CD4-positive, alpha-beta T cell treated with Interferon gamma for 1 hour (primary cell): Measurements from ENCODE around the gene SYNGAP1.
"Not testable (repeated sequence)": the region's sequence is repeated elsewhere in the genome, so short reads cannot be mapped to it uniquely, and the experiment has no call there.

Experiments
- DNase-seq: peaks from one replicate; pipeline ENCODE4 v3.0.0-alpha.2; 2020

SYNGAP1 gene

DNA sequence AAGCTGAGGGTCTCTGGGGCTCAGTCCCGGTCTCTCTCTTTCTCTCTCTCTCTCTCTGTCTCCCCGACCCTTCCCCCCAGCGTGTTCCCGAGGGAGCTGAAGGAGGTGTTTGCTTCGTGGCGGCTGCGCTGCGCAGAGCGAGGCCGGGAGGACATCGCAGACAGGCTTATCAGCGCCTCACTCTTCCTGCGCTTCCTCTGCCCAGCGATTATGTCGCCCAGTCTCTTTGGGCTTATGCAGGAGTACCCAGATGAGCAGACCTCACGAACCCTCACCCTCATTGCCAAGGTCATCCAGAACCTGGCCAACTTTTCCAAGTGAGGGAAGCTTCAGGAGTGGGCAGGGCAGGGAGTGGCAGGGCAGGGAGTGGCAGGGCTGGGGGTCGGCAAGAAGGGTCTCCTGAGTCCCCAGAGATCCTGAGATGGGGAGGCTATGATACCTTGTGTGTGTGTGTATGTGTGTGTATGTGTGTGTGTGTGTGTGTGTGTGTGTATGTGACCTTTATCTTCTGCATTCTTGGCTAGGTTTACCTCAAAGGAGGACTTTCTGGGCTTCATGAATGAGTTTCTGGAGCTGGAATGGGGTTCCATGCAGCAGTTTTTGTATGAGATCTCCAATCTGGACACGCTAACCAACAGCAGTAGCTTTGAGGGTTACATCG lies 20.9 kb downstream of the SYNGAP1 start:
- DNase-seq, result no peak

DNA sequence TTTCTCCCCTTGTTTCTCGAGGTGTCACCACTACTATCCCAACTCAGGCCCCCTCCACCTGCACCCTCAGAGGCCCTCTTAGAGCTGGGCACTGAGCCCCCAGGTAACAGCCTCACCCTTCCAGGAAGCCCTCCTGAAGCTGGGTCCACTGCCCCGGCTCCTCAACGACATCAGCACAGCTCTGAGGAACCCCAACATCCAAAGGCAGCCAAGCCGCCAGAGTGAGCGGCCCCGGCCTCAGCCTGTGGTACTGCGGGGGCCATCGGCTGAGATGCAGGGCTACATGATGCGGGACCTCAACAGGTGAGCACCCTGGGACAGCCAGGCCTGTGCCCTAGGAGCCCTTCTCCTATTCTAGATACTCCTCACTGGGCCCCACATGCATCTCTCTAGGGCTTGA lies 21.6 kb downstream of the SYNGAP1 start:
- DNase-seq, result no peak

DNA sequence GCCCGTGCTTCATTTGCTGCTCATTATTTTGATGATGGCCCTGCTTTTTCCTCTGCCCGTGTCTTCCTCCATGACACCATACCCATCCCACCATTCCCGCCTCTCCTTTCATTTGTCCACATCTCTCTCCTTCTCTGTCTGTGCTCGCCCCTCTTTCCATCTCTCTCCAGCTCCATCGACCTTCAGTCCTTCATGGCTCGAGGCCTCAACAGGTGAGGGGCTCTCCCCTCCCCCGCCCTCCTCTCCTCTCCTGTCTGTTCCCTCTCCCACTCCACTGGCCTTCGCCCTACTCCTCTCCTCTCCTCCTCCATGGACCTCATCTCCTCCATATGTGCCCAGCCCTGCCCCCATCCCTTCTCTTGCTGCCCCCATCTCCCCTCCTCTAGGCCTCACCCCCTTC lies 22.4 kb downstream of the SYNGAP1 start:
- no peak for DNase-seq

- no peak for DNase-seq
These were observed 23.2 kb downstream of the SYNGAP1 start for GRCh38 chr6:33443025-33443424.

DNA sequence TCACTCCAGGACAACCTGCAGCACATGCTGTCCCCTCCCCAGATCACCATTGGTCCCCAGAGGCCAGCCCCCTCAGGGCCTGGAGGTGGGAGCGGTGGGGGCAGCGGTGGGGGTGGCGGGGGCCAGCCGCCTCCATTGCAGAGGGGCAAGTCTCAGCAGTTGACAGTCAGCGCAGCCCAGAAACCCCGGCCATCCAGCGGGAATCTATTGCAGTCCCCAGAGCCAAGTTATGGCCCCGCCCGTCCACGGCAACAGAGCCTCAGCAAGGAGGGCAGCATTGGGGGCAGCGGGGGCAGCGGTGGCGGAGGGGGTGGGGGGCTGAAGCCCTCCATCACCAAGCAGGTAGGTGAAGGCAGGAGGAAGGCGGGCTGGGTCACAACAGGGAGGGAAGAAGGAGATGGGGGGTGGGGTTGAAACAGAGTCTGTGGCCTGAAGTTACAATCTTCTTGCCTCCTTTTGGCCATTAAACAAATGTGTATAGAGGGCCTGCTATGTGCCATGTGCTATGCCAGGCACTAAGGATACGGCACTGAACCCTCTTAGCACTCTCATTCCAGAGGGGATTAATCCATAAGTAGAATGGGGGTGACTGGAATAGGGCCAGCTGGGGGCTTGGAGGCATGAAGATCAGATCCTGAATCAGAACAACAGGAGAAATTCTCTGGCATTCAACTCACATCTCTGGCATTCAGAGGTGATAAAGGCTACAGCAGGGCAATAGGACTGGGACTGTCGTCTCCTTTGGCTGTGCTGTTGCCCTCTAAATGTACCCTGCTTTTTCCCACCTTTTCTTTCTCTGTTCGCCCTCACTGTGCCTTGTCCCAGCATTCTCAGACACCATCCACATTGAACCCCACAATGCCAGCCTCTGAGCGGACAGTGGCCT lies 24.0 kb downstream of the SYNGAP1 start:
- DNase-seq, result no peak

DNA sequence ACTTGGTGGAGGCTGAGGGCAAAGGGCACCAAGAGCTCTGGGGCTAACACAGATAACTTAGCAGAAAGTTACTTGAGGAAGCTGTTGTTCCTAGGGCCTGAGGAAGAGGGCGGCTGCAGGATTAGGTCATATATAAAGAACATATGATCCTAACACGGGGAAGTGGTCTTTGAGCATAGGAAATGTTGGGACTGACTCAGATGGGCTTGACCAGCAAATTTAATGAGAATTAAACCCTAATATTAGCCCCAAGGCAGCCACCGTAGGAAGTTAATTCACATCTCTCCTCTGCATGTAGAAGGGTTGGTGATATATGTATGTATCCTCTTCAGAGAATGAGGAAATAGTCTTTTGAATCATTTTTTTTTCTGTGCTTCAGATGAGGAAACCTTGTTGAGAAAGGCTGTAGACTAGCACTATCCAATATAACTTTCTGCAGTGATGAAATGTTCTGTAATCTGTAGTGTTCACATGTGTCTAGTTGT lies 25.3 kb downstream of the SYNGAP1 start:
- DNase-seq, result no peak

DNA sequence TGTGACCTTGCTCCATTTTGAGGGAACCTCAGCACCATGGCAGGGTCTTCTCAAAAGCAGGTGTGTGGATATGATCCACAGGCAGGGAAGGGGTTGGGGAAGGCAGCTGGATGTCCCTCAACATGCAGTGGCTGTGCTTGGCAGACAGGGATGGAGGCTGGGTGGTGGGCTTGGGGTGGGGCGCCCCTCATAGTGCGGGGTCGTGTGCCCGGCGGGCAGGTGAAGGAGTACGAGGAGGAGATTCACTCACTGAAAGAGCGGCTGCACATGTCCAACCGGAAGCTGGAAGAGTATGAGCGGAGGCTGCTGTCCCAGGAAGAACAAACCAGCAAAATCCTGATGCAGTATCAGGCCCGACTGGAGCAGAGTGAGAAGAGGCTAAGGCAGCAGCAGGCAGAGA lies 26.5 kb downstream of the SYNGAP1 start:
- no peak for DNase-seq

DNA sequence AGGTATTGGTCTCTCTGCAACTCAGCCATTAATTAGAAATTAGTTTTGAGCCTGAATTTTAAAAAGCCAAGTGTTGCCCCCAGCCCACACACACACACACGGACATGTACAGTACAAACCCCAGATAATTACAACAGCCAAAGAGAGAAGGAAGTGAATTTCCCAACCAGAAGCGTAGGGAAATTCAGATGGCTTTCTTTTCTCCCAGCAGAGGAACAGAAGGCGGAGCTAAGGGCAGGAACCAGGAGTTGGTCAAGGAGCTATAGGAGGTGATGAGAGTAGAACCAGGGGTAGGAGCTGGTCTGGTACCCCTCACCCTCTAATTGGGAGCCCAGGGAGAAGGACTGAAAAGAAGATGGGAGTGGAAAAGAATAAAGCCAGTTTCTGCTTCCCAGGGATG lies 30.6 kb downstream of the SYNGAP1 start:
- no peak for DNase-seq

- DNase-seq, result no peak
These were observed 31.7 kb downstream of the SYNGAP1 start for GRCh38 chr6:33451606-33452005.

- no peak for DNase-seq
These were observed 32.6 kb downstream of the SYNGAP1 start for GRCh38 chr6:33452496-33452895.

DNA sequence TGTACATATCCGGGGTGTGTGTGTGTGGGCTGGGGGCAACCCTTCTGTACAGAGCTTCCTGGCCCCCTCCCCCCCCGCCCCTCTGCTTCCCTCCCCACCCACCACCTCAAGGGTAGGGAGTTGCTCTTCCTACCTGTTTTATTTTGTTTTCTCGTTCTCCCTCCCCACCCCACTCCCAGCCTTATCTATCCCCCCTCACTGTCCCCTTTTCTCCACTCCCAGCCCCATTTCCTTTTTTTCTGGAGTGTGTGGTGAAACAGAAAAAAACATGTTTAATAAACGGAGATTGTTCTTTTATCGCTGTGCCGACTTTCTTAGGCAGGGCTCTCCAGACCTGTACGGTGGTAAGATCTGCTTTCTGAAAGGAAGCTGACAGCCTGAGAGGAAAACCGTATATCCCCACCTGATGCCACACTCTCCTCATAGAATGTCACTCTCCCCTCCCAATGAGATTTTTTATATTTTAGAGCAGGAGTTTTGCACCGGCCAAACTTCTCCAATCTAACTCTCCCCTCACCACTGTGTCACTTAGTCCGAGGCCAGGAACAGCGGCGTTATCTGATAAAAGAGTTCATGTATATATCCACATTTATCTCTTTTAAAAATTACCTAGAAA lies 33.6 kb downstream of the SYNGAP1 start:
- DNase-seq, result no peak

DNA sequence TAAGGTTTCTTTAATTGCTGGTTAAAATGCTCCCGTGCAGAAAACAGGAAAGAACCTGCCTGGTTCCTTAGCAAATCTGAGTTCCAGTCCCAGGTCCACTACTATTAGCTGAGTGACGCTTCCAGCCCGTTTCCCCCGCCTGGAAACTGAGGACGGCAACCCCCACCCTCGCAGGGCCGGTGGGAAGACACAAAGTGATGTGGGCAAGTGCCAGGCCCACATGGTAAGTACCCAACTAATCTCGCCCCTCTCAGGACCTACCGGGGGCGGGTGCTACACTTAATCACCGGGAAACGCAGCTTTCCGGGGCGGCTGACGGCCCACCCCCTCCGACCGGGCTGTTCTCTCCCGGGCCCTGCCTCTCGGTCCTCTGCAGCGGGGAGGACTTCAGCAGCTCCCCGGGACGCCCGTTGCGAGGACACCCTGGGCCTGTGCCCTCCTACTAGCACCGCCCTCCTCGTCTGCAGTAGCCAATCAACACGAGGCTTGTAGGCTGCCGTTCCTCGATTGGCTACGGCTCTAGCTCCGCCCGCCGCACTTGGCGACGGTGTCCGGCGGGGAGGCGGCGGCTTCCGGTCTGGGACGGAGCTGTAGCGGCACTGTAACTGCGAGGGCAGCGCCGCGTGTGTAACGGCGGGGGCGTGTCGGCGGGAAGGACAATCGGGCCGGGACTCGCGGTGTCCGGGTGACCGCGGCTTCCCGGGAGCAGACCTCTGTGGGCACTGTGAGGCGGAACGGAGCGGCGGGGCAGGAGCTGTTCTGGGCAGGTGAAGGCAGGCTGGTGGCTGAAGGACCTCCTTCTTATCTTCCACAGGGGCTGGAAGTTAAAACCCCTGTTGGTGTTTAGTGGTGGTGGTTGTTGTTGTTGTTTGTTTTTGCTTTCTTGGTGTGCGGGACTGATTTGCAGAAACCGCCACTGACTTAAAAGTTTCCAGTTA lies 34.4 kb downstream of the SYNGAP1 start, which contains the start of gene ZBTB9:
Gene ZBTB9, plus strand, starts transcription at position 568 of the 938 bp plus-strand sequence. CDS start 525 bp downstream, outside the sequence.
- DNase-seq, result peak; percentile 95

GRCh38 chr6:33455051-33455450 lies 35.2 kb downstream of the SYNGAP1 start:
- DNase-seq, result no peak

DNA sequence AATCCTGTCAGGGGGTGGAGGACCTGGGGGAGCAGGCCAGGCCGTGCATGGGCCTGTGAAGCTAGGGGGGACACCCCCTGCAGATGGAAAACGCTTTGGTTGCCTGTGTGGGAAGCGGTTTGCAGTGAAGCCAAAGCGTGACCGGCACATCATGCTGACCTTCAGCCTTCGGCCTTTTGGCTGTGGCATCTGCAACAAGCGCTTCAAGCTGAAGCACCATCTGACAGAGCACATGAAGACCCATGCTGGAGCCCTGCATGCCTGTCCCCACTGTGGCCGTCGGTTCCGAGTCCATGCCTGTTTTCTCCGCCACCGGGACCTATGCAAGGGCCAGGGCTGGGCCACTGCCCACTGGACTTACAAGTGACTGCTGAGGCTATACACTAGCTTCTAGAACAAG lies 36.3 kb downstream of the SYNGAP1 start:
- no peak for DNase-seq

DNA sequence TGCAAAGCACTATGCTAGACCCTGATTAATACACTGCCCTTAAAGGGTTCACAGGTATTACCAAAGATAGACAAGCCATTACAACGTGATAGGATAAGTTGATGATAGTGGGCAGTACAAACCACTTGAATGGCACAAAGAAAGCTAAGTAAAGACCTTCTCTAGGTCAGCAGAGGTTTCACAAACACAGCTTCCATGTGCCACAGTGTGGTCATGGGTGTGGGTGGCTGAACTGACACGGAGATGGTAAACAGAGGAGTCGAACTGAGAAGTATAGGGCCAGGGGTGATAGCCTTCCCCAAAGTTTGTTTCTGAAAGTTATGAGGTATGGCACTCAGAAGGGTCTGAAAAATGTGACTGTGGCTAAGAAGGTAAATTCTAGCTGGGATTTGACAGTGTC lies 38.8 kb downstream of the SYNGAP1 start:
- DNase-seq, result no peak

DNA sequence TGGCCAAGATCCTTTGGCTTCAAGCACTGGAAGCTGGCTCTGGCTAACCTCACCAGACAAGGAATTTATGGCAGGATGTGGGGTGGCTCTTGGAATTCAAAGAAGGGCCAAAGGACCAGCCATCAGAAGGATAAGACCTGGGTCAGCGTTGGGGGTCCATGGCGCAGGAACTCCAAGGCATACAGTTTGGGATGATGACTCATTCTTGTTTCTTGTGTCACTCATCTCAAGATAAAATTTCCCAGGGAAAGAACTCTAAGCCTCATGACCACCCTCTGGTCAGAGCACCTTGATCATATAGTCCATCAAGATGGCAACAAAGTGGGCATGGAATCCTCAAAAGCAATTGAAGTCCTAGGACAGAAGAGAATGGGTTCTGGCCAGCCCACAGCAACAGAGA lies 39.4 kb downstream of the SYNGAP1 start:
- DNase-seq, result no peak

GRCh38 chr6:33466075-33466735 lies 46.3 kb downstream of the SYNGAP1 start:
- DNase-seq, result no peak

GRCh38 chr6:33467091-33467490 lies 47.2 kb downstream of the SYNGAP1 start:
- no peak for DNase-seq

GRCh38 chr6:33469661-33470060 lies 49.8 kb downstream of the SYNGAP1 start:
- DNase-seq, result no peak

DNA sequence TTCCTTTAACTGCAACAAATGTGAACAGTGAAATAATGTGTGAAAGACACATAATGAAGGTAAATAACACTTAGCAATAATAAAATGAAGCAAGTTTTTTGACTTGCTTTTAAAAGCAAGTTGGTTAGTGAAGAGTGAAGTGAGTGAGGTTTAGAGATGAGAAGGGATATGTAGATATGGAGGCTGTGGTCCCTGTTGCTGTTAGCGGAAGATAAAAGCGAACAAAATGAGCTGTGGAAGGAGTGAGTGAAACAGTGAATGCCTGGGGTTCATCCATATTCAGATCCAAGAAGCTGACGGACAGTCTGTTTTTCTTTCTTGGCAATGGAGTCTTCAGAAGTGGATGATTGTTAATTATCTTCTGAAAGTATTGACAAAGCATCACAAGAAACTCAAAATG lies 58.0 kb downstream of the SYNGAP1 start:
- no peak for DNase-seq

- DNase-seq, result no peak
These were observed 61.3 kb downstream of the SYNGAP1 start for GRCh38 chr6:33481192-33481591.

DNA sequence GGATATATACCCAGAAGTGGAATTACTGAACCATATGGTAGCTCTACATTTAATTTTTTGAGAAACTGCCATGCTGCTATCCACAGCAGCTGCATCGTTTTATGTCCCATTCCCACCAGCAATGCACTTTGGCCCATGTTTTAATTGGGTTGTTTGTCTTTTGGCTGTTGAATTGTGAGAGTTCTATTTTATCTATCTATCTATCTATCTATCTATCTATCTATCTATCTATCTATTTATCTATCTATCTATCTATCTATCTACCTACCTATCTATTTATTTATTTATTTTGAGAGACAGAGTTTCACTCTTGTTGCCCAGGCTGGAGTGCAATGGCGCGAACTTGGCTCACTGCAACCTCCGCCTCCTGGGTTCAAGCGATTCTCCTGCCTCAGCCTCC lies 62.8 kb downstream of the SYNGAP1 start:
- not testable (repeated sequence) for DNase-seq
